ENCODE measurements around the gene TRPM7.

DNA sequence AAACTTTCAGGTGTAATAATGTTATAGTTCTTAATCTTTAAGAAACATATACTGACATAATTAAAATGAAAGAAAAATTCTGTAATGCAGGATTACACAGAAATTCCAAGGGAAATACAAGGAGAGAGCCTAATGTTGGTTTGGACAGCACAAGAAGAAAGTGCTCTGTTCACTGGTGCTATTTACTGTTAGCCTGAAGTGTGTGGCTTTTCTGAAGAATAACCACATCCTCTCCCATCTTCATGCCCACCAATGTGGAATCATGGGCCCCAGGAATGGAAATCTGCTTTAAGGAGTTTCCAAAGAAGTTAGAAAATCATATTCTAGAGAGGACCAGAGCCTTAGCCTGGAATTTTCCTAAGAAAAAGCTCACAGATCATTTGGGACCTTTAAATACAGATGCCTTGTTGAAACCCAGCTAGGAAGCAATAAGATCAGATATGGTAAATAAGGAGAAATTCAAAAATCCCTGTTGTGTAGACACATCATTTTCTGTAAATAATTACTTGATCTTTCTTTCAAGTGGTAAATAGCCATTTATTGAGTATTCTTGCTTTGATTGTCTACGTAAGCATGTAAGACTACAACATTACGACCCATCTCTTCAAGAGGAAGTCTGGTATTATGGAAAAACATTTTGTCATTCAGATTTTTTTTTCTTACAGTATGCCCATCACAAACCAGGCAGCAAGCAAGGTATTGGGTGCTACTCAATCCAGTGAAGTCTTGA, 129.8 kb downstream of the TRPM7 start:
- TF ChIP-seq, protein P1, sequence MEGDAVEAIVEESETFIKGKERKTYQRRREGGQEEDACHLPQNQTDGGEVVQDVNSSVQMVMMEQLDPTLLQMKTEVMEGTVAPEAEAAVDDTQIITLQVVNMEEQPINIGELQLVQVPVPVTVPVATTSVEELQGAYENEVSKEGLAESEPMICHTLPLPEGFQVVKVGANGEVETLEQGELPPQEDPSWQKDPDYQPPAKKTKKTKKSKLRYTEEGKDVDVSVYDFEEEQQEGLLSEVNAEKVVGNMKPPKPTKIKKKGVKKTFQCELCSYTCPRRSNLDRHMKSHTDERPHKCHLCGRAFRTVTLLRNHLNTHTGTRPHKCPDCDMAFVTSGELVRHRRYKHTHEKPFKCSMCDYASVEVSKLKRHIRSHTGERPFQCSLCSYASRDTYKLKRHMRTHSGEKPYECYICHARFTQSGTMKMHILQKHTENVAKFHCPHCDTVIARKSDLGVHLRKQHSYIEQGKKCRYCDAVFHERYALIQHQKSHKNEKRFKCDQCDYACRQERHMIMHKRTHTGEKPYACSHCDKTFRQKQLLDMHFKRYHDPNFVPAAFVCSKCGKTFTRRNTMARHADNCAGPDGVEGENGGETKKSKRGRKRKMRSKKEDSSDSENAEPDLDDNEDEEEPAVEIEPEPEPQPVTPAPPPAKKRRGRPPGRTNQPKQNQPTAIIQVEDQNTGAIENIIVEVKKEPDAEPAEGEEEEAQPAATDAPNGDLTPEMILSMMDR (IDR thresholded peaks at IDR 0.05; ENCODE audit: low read length), result no peak
- TF ChIP-seq EZH2 (optimal IDR thresholded peaks at IDR 0.05; ENCODE audit: low read depth, low read length) (no peak), EZH2phosphoT487 (IDR thresholded peaks at IDR 0.05; ENCODE audit: low read length) (no peak)

Data from MM.1S (cell line).